GM12878 (cell line): Measurements from ENCODE around the gene PFKL. TPM values are rescaled to one million over a fixed set of nuclear protein-coding genes. Genes with fewer than 3 reads are reported as not detected.

ENCODE experiments used
- ATAC-seq: fragments of 200-7000 bp; cut with Tn5 transposase; 3 replicates; pipeline ENCODE4 v1.9.1; 2020; ENCODE audit warnings: mild to moderate bottlenecking, moderate library complexity
- BruUV-seq: library from RNA; stranded (reverse); fragments of 400-500 nt; replicated peaks from 2 replicates; lab custom pipeline; 2021; lab: Mats Ljungman, UMichigan
- CTCF ChIA-PET: fragments of 300-600 bp; sonication (Branson Sonifier 250); formaldehyde crosslinking; extraction: SDS; loops from one replicate; lab custom pipeline; 2021; ENCODE audit warnings: inconsistent platforms; lab: Yijun Ruan, JAX
- POLR2A ChIA-PET: fragments of 350-600 bp; formaldehyde crosslinking; extraction: SDS; loops from one replicate; lab custom pipeline; 2021; ENCODE audit warnings: inconsistent platforms; lab: Charles Lee
- RAD21 ChIA-PET: fragments of 300-600 bp; sonication (Branson Sonifier 250); formaldehyde crosslinking; loops from one replicate; lab custom pipeline; 2023; ENCODE audit warnings: antibody characterized with exemption; ENCODE audit not compliant: unreplicated experiment; lab: Charles Lee
- SMC1A ChIA-PET: fragments of 300-600 bp; sonication (Branson Sonifier 250); formaldehyde crosslinking; loops from one replicate; lab custom pipeline; 2023; ENCODE audit not compliant: unreplicated experiment, uncharacterized antibody; lab: Charles Lee
- DNase-seq: peaks from one replicate; pipeline ENCODE4 v3.0.0-alpha.2; 2011; ENCODE audit warnings: low read depth, low spot score
- FAIRE-seq: peaks from 3 replicates; lab custom pipeline; 2011; peaks lifted over from hg19 to GRCh38; lab: Jason Lieb, UNC
- H2AFZ ChIP-seq: 2 replicates; pipeline ENCODE4 v1.6.0; 2011; ENCODE audit warnings: low read depth, low read length, control low read depth; ENCODE audit not compliant: control insufficient read depth
- H3K27ac ChIP-seq: 2 replicates; pipeline ENCODE4 v1.5.1; 2011; ENCODE audit warnings: control low read depth; ENCODE audit not compliant: control insufficient read depth, insufficient read depth
- H3K27me3 ChIP-seq, 2 experiments: replicated peaks in 1 of 2; 2 replicates each; pipeline versions ENCODE4 v1.6.0 to v1.6.1; 2011; ENCODE audit warnings: low read length in 1 of 2; ENCODE audit not compliant: control insufficient read depth in 2 of 2, insufficient read depth in 2 of 2
- H3K36me3 ChIP-seq, 2 experiments: 2 replicates each; pipeline ENCODE4 v1.5.1; 2011; ENCODE audit warnings: low read length in 1 of 2; ENCODE audit not compliant: control insufficient read depth in 2 of 2, insufficient read depth in 2 of 2
- H3K4me1 ChIP-seq: 2 replicates; pipeline ENCODE4 v1.6.1; 2011; ENCODE audit warnings: mild to moderate bottlenecking, low read length, moderate library complexity, mixed read lengths; ENCODE audit not compliant: control insufficient read depth, insufficient read depth
- H3K4me2 ChIP-seq: 2 replicates; pipeline ENCODE4 v1.6.0; 2011; ENCODE audit warnings: control low read depth; ENCODE audit not compliant: control insufficient read depth, insufficient read depth
- H3K4me3 ChIP-seq: fragments of 200-600 bp; sonication (generic); 2 replicates; pipeline ENCODE4 v1.5.1; 2016
- H3K79me2 ChIP-seq: 2 replicates; pipeline ENCODE4 v1.6.0; 2011; ENCODE audit warnings: low read length; ENCODE audit not compliant: control insufficient read depth, insufficient read depth
- H3K9ac ChIP-seq: 2 replicates; pipeline ENCODE4 v1.8.0; 2011; ENCODE audit warnings: low read length, control low read depth, mixed read lengths; ENCODE audit not compliant: control insufficient read depth, insufficient read depth
- H3K9me3 ChIP-seq: replicated peaks from 3 replicates; pipeline ENCODE4 v1.5.1; 2011; ENCODE audit warnings: mild to moderate bottlenecking, low read length; ENCODE audit not compliant: control insufficient read depth, insufficient read depth
- H4K20me1 ChIP-seq: 2 replicates; pipeline ENCODE4 v1.6.0; 2011; ENCODE audit not compliant: control insufficient read depth, insufficient read depth
- BRCA1 ChIP-seq: IDR thresholded peaks from 2 replicates; pipeline ENCODE4 v1.6.1; 2011; ENCODE audit warnings: low read depth, low read length, improper control_type of control experiment
- CREM ChIP-seq: IDR thresholded peaks from 2 replicates; pipeline ENCODE4 v1.6.1; 2014; ENCODE audit warnings: antibody characterized with exemption, low read depth
- IRF4 ChIP-seq: IDR thresholded peaks from 2 replicates; pipeline ENCODE4 v1.6.1; 2011; ENCODE audit warnings: low read depth, low read length
- MYC ChIP-seq: IDR thresholded peaks from 2 replicates; pipeline ENCODE4 v1.6.1; 2011; ENCODE audit warnings: mild to moderate bottlenecking, low read length, moderate library complexity, inconsistent platforms; ENCODE audit not compliant: insufficient read depth, insufficient replicate concordance, insufficient read length, severe bottlenecking
- NR2F1 ChIP-seq: fragments of 450-650 bp; conservative IDR thresholded peaks from 2 replicates; pipeline ENCODE4 v1.6.1; 2017; ENCODE audit warnings: mild to moderate bottlenecking
- PAX5 ChIP-seq: IDR thresholded peaks from 2 replicates; pipeline ENCODE4 v1.6.1; 2011; ENCODE audit warnings: low read depth, low read length, borderline replicate concordance
- RB1 ChIP-seq: fragments of 450-650 bp; formaldehyde crosslinking; IDR thresholded peaks from 2 replicates; pipeline ENCODE4 v1.6.1; 2017; ENCODE audit warnings: mild to moderate bottlenecking, borderline replicate concordance
- SIN3A ChIP-seq: IDR thresholded peaks from 2 replicates; pipeline ENCODE4 v1.6.1; 2012; ENCODE audit warnings: low read depth, low read length, improper control_type of control experiment
- SMAD1 ChIP-seq: fragments of 450-650 bp; IDR thresholded peaks from 2 replicates; pipeline ENCODE4 v1.6.1; 2018; ENCODE audit warnings: mild to moderate bottlenecking, low read depth; ENCODE audit not compliant: partially characterized antibody
- STAT1 ChIP-seq: fragments of 450-650 bp; conservative IDR thresholded peaks from 2 replicates; pipeline ENCODE4 v1.6.1; 2014; ENCODE audit warnings: antibody characterized with exemption, mild to moderate bottlenecking
- WRNIP1 ChIP-seq: IDR thresholded peaks from 2 replicates; pipeline ENCODE4 v1.6.1; 2011; ENCODE audit warnings: low read depth, low read length, improper control_type of control experiment, borderline replicate concordance
- YY1 ChIP-seq: IDR thresholded peaks from 2 replicates; pipeline ENCODE4 v1.6.1; 2011; ENCODE audit warnings: low read depth, mild to moderate bottlenecking, low read length
- WGBS: methylation state at CpG from one replicate; pipeline ENCODE4 v1.1.6; 2016; ENCODE audit warnings: low lambda C conversion rate; ENCODE audit not compliant: insufficient replicate concordance, insufficient coverage; ENCODE audit errors: missing lambda C conversion rate; 5-methylcytosine and 5-hydroxymethylcytosine counted together
- in situ Hi-C: fragments of 300-500 bp; cut with MboI; formaldehyde crosslinking; loops from 9 replicates; pipeline ENCODE4 v1.14.3; 2018; ENCODE audit warnings: mixed read lengths
- intact Hi-C: fragments of 100-400 bp; cut with micrococcal nuclease; formaldehyde crosslinking; loops from one replicate; pipeline ENCODE4 v1.14.2; 2022; ENCODE audit not compliant: unreplicated experiment
- polyA plus RNA-seq, 11 experiments: library from polyadenylated mRNA; depleted of rRNA in 4 of 11; unstranded in 6 of 11; stranded (reverse) in 5 of 11; fragments of >200 nt; fragmentation: Nextera tagmentation in 4 of 11; fragmentation: Illumina TruSeq in 1 of 11; extraction: Ambion mirVana in 4 of 11; extraction: Trizol in 1 of 11; gene quantifications; 1 replicate in 1 of 11; 2 replicates in 10 of 11; pipeline versions ENCODE4 v1.2.1 to v1.2.3, GENCODE V29; 2011 to 2016; ENCODE audit warnings: inconsistent platforms in 2 of 11, missing spikeins in 2 of 11, low read depth in 1 of 11
- total RNA-seq, 4 experiments: library from RNA; depleted of rRNA in 3 of 4; stranded (reverse); fragments of >200 nt in 3 of 4; fragmentation: Illumina TruSeq in 1 of 4; extraction: Trizol in 1 of 4; gene quantifications; 2 replicates each; pipeline versions ENCODE4 v1.2.1 to v1.2.3, GENCODE V29; 2013 to 2021
- TF ChIP-seq, protein P1 (sequence below): fragments of 450-650 bp; formaldehyde crosslinking; IDR thresholded peaks from 2 replicates; pipeline ENCODE4 v1.5.0; 2022; ENCODE audit warnings: mild to moderate bottlenecking, missing genetic modification characterization
- TF ChIP-seq, protein P2 (sequence below): fragments of 450-650 bp; IDR thresholded peaks from 2 replicates; pipeline ENCODE4 v1.6.1; 2017; ENCODE audit warnings: mild to moderate bottlenecking
- TF ChIP-seq, protein P3 (sequence below): IDR thresholded peaks from 2 replicates; pipeline ENCODE4 v1.6.1; 2011; ENCODE audit warnings: low read depth, low read length, improper control_type of control experiment, borderline replicate concordance

Gene PFKL
- total and polyA plus RNA-seq, 10 of the 15 experiments (the other 5 are each of a cell fraction or from before 2014, with no cell fraction given): 1.2 to 192 (median 112) TPM

DNA sequence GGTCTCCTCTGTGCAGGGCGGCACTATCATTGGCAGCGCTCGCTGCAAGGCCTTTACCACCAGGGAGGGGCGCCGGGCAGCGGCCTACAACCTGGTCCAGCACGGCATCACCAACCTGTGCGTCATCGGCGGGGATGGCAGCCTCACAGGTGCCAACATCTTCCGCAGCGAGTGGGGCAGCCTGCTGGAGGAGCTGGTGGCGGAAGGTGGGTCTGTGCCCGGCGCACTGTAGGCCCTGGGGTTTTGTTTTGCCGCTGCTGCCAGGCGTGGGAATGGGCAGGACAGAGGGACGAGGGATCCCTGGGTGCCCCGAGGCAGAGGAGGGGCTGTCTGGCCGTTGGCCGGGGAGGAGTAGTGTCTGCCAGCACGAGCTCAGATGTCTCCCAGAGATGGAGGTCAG is 12.2 kb downstream of the PFKL start:
- in situ Hi-C loops: no loop called here

More for the DNA sequence above, 12.2 kb downstream of the PFKL start:
- whole genome bisulfite sequencing: 98% methylated on average over 22 of the region's 22 CpGs
- no TSS peak for BruUV-seq
- Histone ChIP-seq H3K36me3 (peaks cover 19 to 50% of the 10 kb centered on the region in 2 experiments; a peak in 3 of 4 replicates), H3K9me3 (no peaks in the 10 kb centered on the region), H3K4me2 (no peak overlapping the region), H3K27ac (no peak overlapping the region), H4K20me1 (no peaks in the 10 kb centered on the region), H3K9ac (no peak overlapping the region), H3K4me1 (no peaks in the 10 kb centered on the region), H3K27me3 (no peaks in the 10 kb centered on the region), H3K4me3 (no peak overlapping the region), H2AFZ (no peak overlapping the region), H3K79me2 (no peaks in the 10 kb centered on the region)
- SMC1A ChIA-PET: no interaction called here
- intact Hi-C loops: no loop called here
- POLR2A ChIA-PET: no interaction called here
- TF ChIP-seq STAT1: no peak
- TF ChIP-seq CREM: no peak
- TF ChIP-seq, protein P1, sequence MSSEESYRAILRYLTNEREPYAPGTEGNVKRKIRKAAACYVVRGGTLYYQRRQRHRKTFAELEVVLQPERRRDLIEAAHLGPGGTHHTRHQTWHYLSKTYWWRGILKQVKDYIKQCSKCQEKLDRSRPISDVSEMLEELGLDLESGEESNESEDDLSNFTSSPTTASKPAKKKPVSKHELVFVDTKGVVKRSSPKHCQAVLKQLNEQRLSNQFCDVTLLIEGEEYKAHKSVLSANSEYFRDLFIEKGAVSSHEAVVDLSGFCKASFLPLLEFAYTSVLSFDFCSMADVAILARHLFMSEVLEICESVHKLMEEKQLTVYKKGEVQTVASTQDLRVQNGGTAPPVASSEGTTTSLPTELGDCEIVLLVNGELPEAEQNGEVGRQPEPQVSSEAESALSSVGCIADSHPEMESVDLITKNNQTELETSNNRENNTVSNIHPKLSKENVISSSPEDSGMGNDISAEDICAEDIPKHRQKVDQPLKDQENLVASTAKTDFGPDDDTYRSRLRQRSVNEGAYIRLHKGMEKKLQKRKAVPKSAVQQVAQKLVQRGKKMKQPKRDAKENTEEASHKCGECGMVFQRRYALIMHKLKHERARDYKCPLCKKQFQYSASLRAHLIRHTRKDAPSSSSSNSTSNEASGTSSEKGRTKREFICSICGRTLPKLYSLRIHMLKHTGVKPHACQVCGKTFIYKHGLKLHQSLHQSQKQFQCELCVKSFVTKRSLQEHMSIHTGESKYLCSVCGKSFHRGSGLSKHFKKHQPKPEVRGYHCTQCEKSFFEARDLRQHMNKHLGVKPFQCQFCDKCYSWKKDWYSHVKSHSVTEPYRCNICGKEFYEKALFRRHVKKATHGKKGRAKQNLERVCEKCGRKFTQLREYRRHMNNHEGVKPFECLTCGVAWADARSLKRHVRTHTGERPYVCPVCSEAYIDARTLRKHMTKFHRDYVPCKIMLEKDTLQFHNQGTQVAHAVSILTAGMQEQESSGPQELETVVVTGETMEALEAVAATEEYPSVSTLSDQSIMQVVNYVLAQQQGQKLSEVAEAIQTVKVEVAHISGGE (CRISPR knock-in tag): no peak
- no peak for TF ChIP-seq YY1
- TF ChIP-seq IRF4: no peak
- TF ChIP-seq WRNIP1: no peak
- no peak for TF ChIP-seq NR2F1
- no peak for TF ChIP-seq RB1
- TF ChIP-seq SIN3A: no peak
- TF ChIP-seq, protein P2, sequence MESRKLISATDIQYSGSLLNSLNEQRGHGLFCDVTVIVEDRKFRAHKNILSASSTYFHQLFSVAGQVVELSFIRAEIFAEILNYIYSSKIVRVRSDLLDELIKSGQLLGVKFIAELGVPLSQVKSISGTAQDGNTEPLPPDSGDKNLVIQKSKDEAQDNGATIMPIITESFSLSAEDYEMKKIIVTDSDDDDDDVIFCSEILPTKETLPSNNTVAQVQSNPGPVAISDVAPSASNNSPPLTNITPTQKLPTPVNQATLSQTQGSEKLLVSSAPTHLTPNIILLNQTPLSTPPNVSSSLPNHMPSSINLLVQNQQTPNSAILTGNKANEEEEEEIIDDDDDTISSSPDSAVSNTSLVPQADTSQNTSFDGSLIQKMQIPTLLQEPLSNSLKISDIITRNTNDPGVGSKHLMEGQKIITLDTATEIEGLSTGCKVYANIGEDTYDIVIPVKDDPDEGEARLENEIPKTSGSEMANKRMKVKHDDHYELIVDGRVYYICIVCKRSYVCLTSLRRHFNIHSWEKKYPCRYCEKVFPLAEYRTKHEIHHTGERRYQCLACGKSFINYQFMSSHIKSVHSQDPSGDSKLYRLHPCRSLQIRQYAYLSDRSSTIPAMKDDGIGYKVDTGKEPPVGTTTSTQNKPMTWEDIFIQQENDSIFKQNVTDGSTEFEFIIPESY: no peak
- TF ChIP-seq BRCA1: no peak
- no peak for TF ChIP-seq MYC
- TF ChIP-seq, protein P3, sequence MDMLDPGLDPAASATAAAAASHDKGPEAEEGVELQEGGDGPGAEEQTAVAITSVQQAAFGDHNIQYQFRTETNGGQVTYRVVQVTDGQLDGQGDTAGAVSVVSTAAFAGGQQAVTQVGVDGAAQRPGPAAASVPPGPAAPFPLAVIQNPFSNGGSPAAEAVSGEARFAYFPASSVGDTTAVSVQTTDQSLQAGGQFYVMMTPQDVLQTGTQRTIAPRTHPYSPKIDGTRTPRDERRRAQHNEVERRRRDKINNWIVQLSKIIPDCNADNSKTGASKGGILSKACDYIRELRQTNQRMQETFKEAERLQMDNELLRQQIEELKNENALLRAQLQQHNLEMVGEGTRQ: no peak
- TF ChIP-seq PAX5: no peak
- TF ChIP-seq SMAD1: no peak
- CTCF ChIA-PET: no interaction called here
- RAD21 ChIA-PET: no interaction called here
- ATAC-seq (no peak), FAIRE-seq (no peak), DNase-seq (no peak)
